Endothelial cell (in vitro differentiated cells): ENCODE data around the gene TIMM22. TPM values are rescaled to one million over a fixed set of nuclear protein-coding genes. Genes with fewer than 3 reads are reported as not detected.

Experiments
- DNase-seq: peaks from one replicate; pipeline ENCODE4 v3.0.0; 2021; ENCODE audit warnings: low spot score
- H3K27ac Mint-ChIP-seq: one replicate; pipeline ENCODE4 v1.8.0; 2021; ENCODE audit warnings: mixed read lengths, inconsistent platforms; ENCODE audit not compliant: unreplicated experiment
- H3K27me3 Mint-ChIP-seq: one replicate; pipeline ENCODE4 v1.8.0; 2021; ENCODE audit warnings: mild to moderate bottlenecking, moderate library complexity, mixed read lengths, inconsistent platforms; ENCODE audit not compliant: unreplicated experiment
- H3K36me3 Mint-ChIP-seq: one replicate; pipeline ENCODE4 v1.8.0; 2021; ENCODE audit warnings: mild to moderate bottlenecking, low read depth, mixed read lengths, inconsistent platforms; ENCODE audit not compliant: unreplicated experiment
- H3K4me1 Mint-ChIP-seq: one replicate; pipeline ENCODE4 v1.8.0; 2021; ENCODE audit warnings: mild to moderate bottlenecking, mixed read lengths, inconsistent platforms; ENCODE audit not compliant: unreplicated experiment
- H3K4me3 Mint-ChIP-seq: one replicate; pipeline ENCODE4 v1.8.0; 2021; ENCODE audit warnings: mild to moderate bottlenecking, mixed read lengths, inconsistent platforms; ENCODE audit not compliant: unreplicated experiment
- H3K9me3 Mint-ChIP-seq: one replicate; pipeline ENCODE4 v1.8.0; 2021; ENCODE audit warnings: mixed read lengths, inconsistent platforms; ENCODE audit not compliant: unreplicated experiment
- CTCF ChIP-seq: fragments of 200-600 bp; sonication (generic); IDR thresholded peaks from one replicate; pipeline ENCODE4 v1.5.0; 2021; ENCODE audit warnings: antibody characterized with exemption; ENCODE audit not compliant: unreplicated experiment
- total RNA-seq: library from RNA; stranded (reverse); fragmentation: NEBNext Ultra II Directional; extraction: Animal tissue kit (Norgen Biotek cat#: 25700); gene quantifications from one replicate; pipeline ENCODE4 v1.2.1, GENCODE V29; 2021; ENCODE audit not compliant: unreplicated experiment

The TIMM22 gene
- total RNA-seq, 1 donor from 2014 or later: 17.1 TPM

- TF ChIP-seq CTCF: no peak
- Mint-ChIP-seq H3K4me1 (no peaks in the 10 kb centered on the region), H3K27ac (no peak overlapping the region), H3K4me3 (no peak overlapping the region), H3K36me3 (peaks cover 4% of the 10 kb centered on the region), H3K27me3 (peaks cover 6% of the 10 kb centered on the region), H3K9me3 (no peaks in the 10 kb centered on the region)
- no peak for DNase-seq
Observed at GRCh38 chr17:1019451-1019850, 22.5 kb downstream of the TIMM22 start.

GRCh38 chr17:1021147-1021546 lies 24.2 kb downstream of the TIMM22 start:
- H3K27ac Mint-ChIP-seq: no peak overlapping the region
- DNase-seq: no peak
- peaks cover 3% of the 10 kb centered on the region for H3K27me3 Mint-ChIP-seq
- peaks cover 4% of the 10 kb centered on the region for H3K36me3 Mint-ChIP-seq
- TF ChIP-seq CTCF: no peak
- no peak overlapping the region for H3K4me3 Mint-ChIP-seq
- no peaks in the 10 kb centered on the region for H3K9me3 Mint-ChIP-seq
- no peaks in the 10 kb centered on the region for H3K4me1 Mint-ChIP-seq

- Mint-ChIP-seq H3K36me3 (peaks cover 4% of the 10 kb centered on the region), H3K4me1 (no peaks in the 10 kb centered on the region), H3K27me3 (peaks cover 3% of the 10 kb centered on the region), H3K27ac (no peak overlapping the region), H3K9me3 (no peaks in the 10 kb centered on the region), H3K4me3 (no peak overlapping the region)
- TF ChIP-seq CTCF: no peak
- DNase-seq: no peak
Observed at GRCh38 chr17:1022278-1023024, 25.5 kb downstream of the TIMM22 start.

- Mint-ChIP-seq H3K27me3 (peaks cover 2% of the 10 kb centered on the region), H3K4me1 (no peaks in the 10 kb centered on the region), H3K4me3 (no peak overlapping the region), H3K9me3 (no peaks in the 10 kb centered on the region), H3K27ac (no peak overlapping the region), H3K36me3 (peaks cover 5% of the 10 kb centered on the region)
- DNase-seq: no peak
- TF ChIP-seq CTCF: no peak
Observed at GRCh38 chr17:1024076-1024475, 27.1 kb downstream of the TIMM22 start.

- H3K27ac Mint-ChIP-seq: no peak overlapping the region
- TF ChIP-seq CTCF: no peak
- DNase-seq: no peak
- no peaks in the 10 kb centered on the region for H3K4me1 Mint-ChIP-seq
- peaks cover 5% of the 10 kb centered on the region for H3K36me3 Mint-ChIP-seq
- H3K27me3 Mint-ChIP-seq: peaks cover 3% of the 10 kb centered on the region
- H3K4me3 Mint-ChIP-seq: peak overlapping the region; percentile 9
- H3K9me3 Mint-ChIP-seq: no peaks in the 10 kb centered on the region
Observed at GRCh38 chr17:1025733-1026598, 29.0 kb downstream of the TIMM22 start.
